Left ventricle myocardium inferior (tissue), 1 donor: ENCODE data around the gene ATAD1. TPM values are rescaled to one million over a fixed set of nuclear protein-coding genes. Genes with fewer than 3 reads are reported as not detected.
"Not testable (repeated sequence)": the region's sequence is repeated elsewhere in the genome, so short reads cannot be mapped to it uniquely, and the experiment has no call there.

Experiments
- DNase-seq: peaks from one replicate; pipeline ENCODE4 v3.0.0-alpha.2; 2020
- H3K27ac ChIP-seq: fragments of 200-600 bp; replicated peaks from 2 replicates; pipeline ENCODE4 v1.8.0; 2021
- H3K27me3 ChIP-seq: fragments of 200-600 bp; 2 replicates; pipeline ENCODE4 v1.8.0; 2021; ENCODE audit warnings: low read depth
- H3K36me3 ChIP-seq: fragments of 200-600 bp; 2 replicates; pipeline ENCODE4 v1.8.0; 2021
- H3K4me1 ChIP-seq: fragments of 200-600 bp; 2 replicates; pipeline ENCODE4 v1.8.0; 2021
- H3K4me3 ChIP-seq: fragments of 200-600 bp; 2 replicates; pipeline ENCODE4 v1.8.0; 2021; ENCODE audit warnings: mild to moderate bottlenecking, moderate library complexity
- H3K9me3 ChIP-seq: fragments of 200-600 bp; replicated peaks from 2 replicates; pipeline ENCODE4 v1.8.0; 2021
- intact Hi-C: fragments of 100-400 bp; cut with micrococcal nuclease; formaldehyde crosslinking; loops from one replicate; pipeline ENCODE4 v1.11.0; 2022
- total RNA-seq: library from RNA; stranded (reverse); fragmentation: NEBNext Ultra II Directional; extraction: Animal tissue kit (Norgen Biotek cat#: 25700); gene quantifications from one replicate; pipeline ENCODE4 v1.2.1, GENCODE V29; 2021
- TF ChIP-seq, protein P1 (sequence below): fragments of 200-600 bp; IDR thresholded peaks from 2 replicates; pipeline ENCODE4 v1.8.0; 2021; ENCODE audit warnings: antibody characterized with exemption, mild to moderate bottlenecking, borderline replicate concordance
- donor health status: DM: no; HTN: yes; CAD: no; lungs with severe emphysema.

ATAD1 gene
- total RNA-seq, 1 donor from 2014 or later: 93.2 TPM

GRCh38 chr10:87750001-87750671 lies 67.9 kb downstream of the ATAD1 start:
- H3K36me3 ChIP-seq: peaks cover 34% of the 10 kb centered on the region
- H3K27ac ChIP-seq: peak overlapping the region; percentile 21
- intact Hi-C loops: no loop called here
- TF ChIP-seq, protein P1, sequence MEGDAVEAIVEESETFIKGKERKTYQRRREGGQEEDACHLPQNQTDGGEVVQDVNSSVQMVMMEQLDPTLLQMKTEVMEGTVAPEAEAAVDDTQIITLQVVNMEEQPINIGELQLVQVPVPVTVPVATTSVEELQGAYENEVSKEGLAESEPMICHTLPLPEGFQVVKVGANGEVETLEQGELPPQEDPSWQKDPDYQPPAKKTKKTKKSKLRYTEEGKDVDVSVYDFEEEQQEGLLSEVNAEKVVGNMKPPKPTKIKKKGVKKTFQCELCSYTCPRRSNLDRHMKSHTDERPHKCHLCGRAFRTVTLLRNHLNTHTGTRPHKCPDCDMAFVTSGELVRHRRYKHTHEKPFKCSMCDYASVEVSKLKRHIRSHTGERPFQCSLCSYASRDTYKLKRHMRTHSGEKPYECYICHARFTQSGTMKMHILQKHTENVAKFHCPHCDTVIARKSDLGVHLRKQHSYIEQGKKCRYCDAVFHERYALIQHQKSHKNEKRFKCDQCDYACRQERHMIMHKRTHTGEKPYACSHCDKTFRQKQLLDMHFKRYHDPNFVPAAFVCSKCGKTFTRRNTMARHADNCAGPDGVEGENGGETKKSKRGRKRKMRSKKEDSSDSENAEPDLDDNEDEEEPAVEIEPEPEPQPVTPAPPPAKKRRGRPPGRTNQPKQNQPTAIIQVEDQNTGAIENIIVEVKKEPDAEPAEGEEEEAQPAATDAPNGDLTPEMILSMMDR: no peak
- H3K4me1 ChIP-seq: no peaks in the 10 kb centered on the region
- no peaks in the 10 kb centered on the region for H3K9me3 ChIP-seq
- DNase-seq: no peak
- H3K4me3 ChIP-seq: no peak overlapping the region
- H3K27me3 ChIP-seq: no peaks in the 10 kb centered on the region

- peaks cover 15% of the 10 kb centered on the region for H3K36me3 ChIP-seq
- H3K27ac ChIP-seq, H3K4me1 ChIP-seq, intact Hi-C loops, H3K9me3 ChIP-seq, H3K4me3 ChIP-seq, H3K27me3 ChIP-seq, DNase-seq: not testable (repeated sequence)
Measured at GRCh38 chr10:87748244-87748643, 69.8 kb downstream of the ATAD1 start.

GRCh38 chr10:87746911-87747310 lies 71.1 kb downstream of the ATAD1 start:
- TF ChIP-seq, protein P1: no peak
- DNase-seq: no peak
- Histone ChIP-seq H3K27me3 (no peaks in the 10 kb centered on the region), H3K27ac (no peak overlapping the region), H3K36me3 (peaks cover 2% of the 10 kb centered on the region), H3K4me3 (no peak overlapping the region), H3K9me3 (no peaks in the 10 kb centered on the region), H3K4me1 (no peaks in the 10 kb centered on the region)
- intact Hi-C loops: no loop called here

DNA sequence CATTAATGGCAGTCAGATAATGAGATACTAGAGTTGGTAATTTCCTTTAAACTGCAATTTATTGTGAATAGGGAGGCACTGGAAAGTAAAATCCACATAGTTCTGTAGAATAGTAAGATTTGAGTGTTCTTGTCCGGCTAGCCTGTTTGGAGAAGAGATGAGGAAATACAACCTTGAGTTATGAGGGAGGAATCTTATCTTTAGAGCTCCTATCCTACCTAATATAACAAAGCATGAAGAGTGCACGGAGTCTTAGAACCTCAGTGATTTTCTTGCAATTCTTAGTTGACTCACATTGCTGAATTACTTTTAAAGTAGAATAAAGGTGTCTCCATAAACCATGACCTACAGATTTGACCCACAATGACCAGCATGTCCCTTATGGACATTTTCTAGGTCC lies 73.4 kb downstream of the ATAD1 start:
- H3K4me3 ChIP-seq: no peak overlapping the region
- intact Hi-C loops: no loop called here
- H3K4me1 ChIP-seq: no peaks in the 10 kb centered on the region
- no peak for DNase-seq
- TF ChIP-seq, protein P1: no peak
- H3K27ac ChIP-seq: no peak overlapping the region
- no peaks in the 10 kb centered on the region for H3K27me3 ChIP-seq
- H3K36me3 ChIP-seq: no peaks in the 10 kb centered on the region
- no peaks in the 10 kb centered on the region for H3K9me3 ChIP-seq

- H3K27me3 ChIP-seq, DNase-seq, H3K9me3 ChIP-seq, H3K4me1 ChIP-seq, intact Hi-C loops, H3K4me3 ChIP-seq, H3K27ac ChIP-seq, H3K36me3 ChIP-seq: not testable (repeated sequence)
Measured at GRCh38 chr10:87742992-87743610, 74.9 kb downstream of the ATAD1 start.

DNA sequence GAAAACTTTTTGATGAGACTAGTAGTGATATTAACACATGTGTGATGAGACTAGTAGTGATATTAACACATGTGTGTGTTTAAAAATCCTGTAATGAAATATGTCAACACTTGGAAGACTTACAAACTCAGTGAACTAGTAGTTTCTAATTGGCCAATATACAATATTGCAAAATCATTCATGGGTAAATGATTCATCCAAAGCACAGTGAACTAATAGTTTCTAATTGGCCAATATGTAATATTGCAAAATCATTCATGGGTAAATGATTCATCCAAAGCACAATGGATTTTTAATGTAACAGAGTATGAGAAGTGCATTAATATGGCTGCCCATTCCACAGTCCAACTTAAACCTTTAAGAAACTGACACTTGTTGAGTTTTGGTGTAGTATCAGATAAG lies 77.8 kb downstream of the ATAD1 start:
- Histone ChIP-seq H3K36me3 (no peaks in the 10 kb centered on the region), H3K27ac (no peak overlapping the region), H3K27me3 (no peaks in the 10 kb centered on the region), H3K4me1 (peaks cover under 1% of the 10 kb centered on the region), H3K9me3 (no peaks in the 10 kb centered on the region), H3K4me3 (no peak overlapping the region)
- TF ChIP-seq, protein P1: no peak
- intact Hi-C loops: no loop called here
- no peak for DNase-seq
